ENCODE measurements around the gene CXXC5.

CXXC5 gene

GRCh38 chr5:139684881-139685749 is 37.0 kb downstream of the CXXC5 start:
- Histone ChIP-seq H3K4me3 (IDR thresholded peaks at IDR 0.05; ENCODE audit: insufficient read depth, low read depth, low read length) (no peak overlapping the region), H3K9ac (no peak overlapping the region), H2AFZ (ENCODE audit: low read depth) (no peak overlapping the region), H3K79me2 (ENCODE audit: insufficient read depth, low read depth) (peaks cover 4% of the 10 kb centered on the region; the same call in 1 of the 2 replicates), H3K4me1 (ENCODE audit: low read depth, poor library complexity, severe bottlenecking) (peaks cover 5% of the 10 kb centered on the region), H3K27ac (no peak overlapping the region), H3K27me3 (ENCODE audit: insufficient read depth, low read depth) (no peaks in the 10 kb centered on the region), H3K36me3 (ENCODE audit: insufficient read depth) (0 out of 2 replicates have a peak, but pooled peaks cover 4% of the 10 kb centered on the region), H3K4me2 (no peak overlapping the region), H4K20me1 (ENCODE audit: insufficient read depth) (no peaks in the 10 kb centered on the region)
- no peak for TF ChIP-seq CTCF (conservative IDR thresholded peaks at IDR 0.05; ENCODE audit: low read depth, low read length)

GRCh38 chr5:139685886-139686285 is 37.7 kb downstream of the CXXC5 start:
- Histone ChIP-seq H3K9ac (no peak overlapping the region), H3K36me3 (ENCODE audit: insufficient read depth) (0 out of 2 replicates have a peak, but pooled peaks cover 4% of the 10 kb centered on the region), H2AFZ (ENCODE audit: low read depth) (no peak overlapping the region), H3K4me3 (IDR thresholded peaks at IDR 0.05; ENCODE audit: insufficient read depth, low read depth, low read length) (no peak overlapping the region), H3K27ac (no peak overlapping the region; the same call in 1 of the 2 replicates), H3K79me2 (ENCODE audit: insufficient read depth, low read depth) (no peaks in the 10 kb centered on the region), H4K20me1 (ENCODE audit: insufficient read depth) (no peaks in the 10 kb centered on the region), H3K4me2 (no peak overlapping the region), H3K27me3 (ENCODE audit: insufficient read depth, low read depth) (no peaks in the 10 kb centered on the region), H3K4me1 (ENCODE audit: low read depth, poor library complexity, severe bottlenecking) (peaks cover 5% of the 10 kb centered on the region)
- TF ChIP-seq CTCF (conservative IDR thresholded peaks at IDR 0.05; ENCODE audit: low read depth, low read length), result no peak

- Histone ChIP-seq H3K36me3 (ENCODE audit: insufficient read depth) (0 out of 2 replicates have a peak, but pooled peaks cover 4% of the 10 kb centered on the region), H2AFZ (ENCODE audit: low read depth) (no peak overlapping the region), H3K27me3 (ENCODE audit: insufficient read depth, low read depth) (no peaks in the 10 kb centered on the region), H3K9ac (no peak overlapping the region), H4K20me1 (ENCODE audit: insufficient read depth) (no peaks in the 10 kb centered on the region), H3K27ac (no peak overlapping the region; the same call in 1 of the 2 replicates), H3K4me1 (ENCODE audit: low read depth, poor library complexity, severe bottlenecking) (peaks cover 5% of the 10 kb centered on the region), H3K79me2 (ENCODE audit: insufficient read depth, low read depth) (no peaks in the 10 kb centered on the region), H3K4me3 (IDR thresholded peaks at IDR 0.05; ENCODE audit: insufficient read depth, low read depth, low read length) (no peak overlapping the region), H3K4me2 (no peak overlapping the region)
- TF ChIP-seq CTCF (conservative IDR thresholded peaks at IDR 0.05; ENCODE audit: low read depth, low read length), result no peak
Measured at GRCh38 chr5:139686356-139686705, 38.2 kb downstream of the CXXC5 start.

- Histone ChIP-seq H3K36me3 (ENCODE audit: insufficient read depth) (0 out of 2 replicates have a peak, but pooled peaks cover 4% of the 10 kb centered on the region), H3K27me3 (ENCODE audit: insufficient read depth, low read depth) (no peaks in the 10 kb centered on the region), H4K20me1 (ENCODE audit: insufficient read depth) (no peaks in the 10 kb centered on the region), H3K27ac (no peak overlapping the region), H2AFZ (ENCODE audit: low read depth) (no peak overlapping the region), H3K4me1 (ENCODE audit: low read depth, poor library complexity, severe bottlenecking) (peaks cover 5% of the 10 kb centered on the region), H3K9ac (no peak overlapping the region), H3K4me3 (IDR thresholded peaks at IDR 0.05; ENCODE audit: insufficient read depth, low read depth, low read length) (no peak overlapping the region), H3K4me2 (no peak overlapping the region), H3K79me2 (ENCODE audit: insufficient read depth, low read depth) (no peaks in the 10 kb centered on the region)
- no peak for TF ChIP-seq CTCF (conservative IDR thresholded peaks at IDR 0.05; ENCODE audit: low read depth, low read length)
Measured at GRCh38 chr5:139686706-139687441, 38.7 kb downstream of the CXXC5 start.

Measured in KMS-11 (cell line).